T-helper 1 cell (primary cell): Measurements from ENCODE around the gene KIF3C.
A peak's percentile ranks its signal among the peaks of the same experiment; 100 is the strongest.
"Not testable (repeated sequence)": the region's sequence is repeated elsewhere in the genome, so short reads cannot be mapped to it uniquely, and the experiment has no call there.

Experiments used
- DNase-seq, 5 donors: peaks; one replicate each; pipeline ENCODE4 v3.0.0-alpha.2; 2012 to 2020

KIF3C gene

DNA sequence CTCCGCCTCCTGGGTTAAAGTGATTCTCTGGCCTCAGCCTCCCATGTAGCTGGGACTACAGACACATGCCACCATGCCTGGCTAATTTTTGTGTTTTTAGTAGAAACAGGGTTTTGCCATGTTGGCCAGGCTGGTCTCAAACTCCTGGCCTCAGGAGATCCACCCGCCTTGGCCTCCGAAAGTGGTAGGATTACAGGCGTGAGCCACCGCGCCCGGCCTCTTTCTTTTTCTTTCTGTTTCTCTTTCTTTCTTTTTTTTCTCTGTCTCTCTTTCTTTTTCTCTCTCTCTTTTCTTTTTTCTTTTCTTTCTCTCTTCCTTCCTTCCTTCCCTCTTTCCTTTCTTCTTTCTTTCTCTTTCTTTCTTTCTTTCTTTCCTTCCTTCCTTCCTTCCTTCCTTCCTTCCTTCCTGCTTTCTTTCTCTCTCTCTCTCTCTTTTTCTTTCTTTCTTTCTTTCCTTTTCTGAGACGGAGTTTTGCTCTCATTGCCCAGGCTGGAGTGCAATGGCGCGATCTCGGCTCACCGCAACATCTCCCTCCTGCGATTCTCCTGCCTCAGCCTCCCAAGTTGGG lies 16.6 kb upstream of the KIF3C start:
- not testable (repeated sequence) for DNase-seq

DNA sequence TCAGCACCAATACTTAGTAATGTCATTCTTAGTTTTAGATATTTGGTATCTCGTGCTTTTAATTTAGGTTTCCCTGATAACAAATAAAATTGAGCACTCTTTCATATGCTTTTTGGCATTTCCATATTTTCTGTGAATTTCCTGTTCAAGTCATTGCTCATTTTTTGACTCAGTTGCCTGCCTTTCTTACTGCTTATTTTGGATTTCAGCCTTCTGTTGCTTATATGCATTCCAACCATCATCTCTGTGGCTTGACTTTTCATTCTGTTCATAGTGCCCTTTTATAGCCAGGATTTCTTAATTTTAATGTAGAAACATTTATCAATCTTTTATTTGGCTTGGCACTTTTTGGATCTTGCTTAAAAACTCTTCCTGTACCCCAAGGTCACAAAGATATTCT lies 14.5 kb upstream of the KIF3C start:
- DNase-seq = no peak

DNA sequence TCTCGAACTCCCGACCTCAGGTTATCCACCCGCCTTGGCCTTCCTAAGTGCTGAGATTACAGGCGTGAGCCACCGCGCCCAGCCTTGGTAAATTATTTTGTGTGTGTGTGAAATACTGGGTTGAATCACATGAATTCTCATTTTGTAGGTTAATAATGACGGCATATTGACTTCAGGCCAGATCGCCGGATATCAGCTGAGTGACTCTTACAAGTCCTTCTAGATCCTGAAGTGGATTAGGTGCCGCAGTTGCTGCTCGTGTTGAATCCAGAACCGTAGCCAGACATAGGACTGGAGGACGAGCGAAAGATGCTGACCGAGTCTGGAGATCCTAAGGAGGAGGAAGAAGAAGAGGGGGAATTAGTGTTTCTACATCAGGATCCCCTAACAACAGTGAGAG lies 12.2 kb upstream of the KIF3C start:
- no peak for DNase-seq

DNA sequence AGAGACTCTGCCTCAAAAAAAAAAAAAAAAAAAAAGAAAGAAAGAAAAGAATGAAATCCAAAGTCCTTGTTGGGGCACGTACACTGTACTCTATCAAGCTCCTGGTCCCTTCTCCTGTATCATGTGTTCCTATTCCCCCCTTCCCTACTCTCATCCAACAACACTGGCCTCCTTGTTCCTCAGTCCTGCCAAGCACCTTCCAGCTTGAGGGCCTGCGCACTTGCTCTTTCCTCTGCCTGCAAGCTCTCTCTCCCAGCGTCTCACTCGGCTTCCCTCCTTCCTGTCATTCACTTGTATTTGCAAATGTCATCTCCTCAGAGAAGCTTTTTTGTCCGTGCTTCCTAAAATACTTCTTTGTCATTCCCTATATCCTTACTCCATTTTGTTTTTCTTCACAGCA lies 10.8 kb upstream of the KIF3C start:
- DNase-seq = no peak

DNA sequence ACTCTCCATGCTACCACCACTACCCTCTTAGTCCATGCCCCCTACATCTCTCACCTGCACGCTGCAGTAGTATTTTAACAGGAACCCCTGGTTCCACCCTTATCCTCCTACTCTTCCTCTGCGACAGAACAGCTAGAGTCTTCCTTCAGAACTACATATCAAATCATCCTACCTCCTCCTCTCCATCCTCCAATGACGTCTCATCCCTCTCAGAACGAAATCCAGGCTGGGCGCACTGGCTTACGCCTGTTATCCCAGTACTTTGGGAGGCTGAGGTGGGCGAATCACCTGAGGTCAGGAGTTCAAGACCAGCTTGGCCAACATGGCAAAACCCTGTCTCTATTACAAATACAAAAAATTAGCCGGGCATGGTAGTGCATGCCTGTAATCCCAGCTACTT lies 10.3 kb upstream of the KIF3C start:
- DNase-seq = no peak

DNA sequence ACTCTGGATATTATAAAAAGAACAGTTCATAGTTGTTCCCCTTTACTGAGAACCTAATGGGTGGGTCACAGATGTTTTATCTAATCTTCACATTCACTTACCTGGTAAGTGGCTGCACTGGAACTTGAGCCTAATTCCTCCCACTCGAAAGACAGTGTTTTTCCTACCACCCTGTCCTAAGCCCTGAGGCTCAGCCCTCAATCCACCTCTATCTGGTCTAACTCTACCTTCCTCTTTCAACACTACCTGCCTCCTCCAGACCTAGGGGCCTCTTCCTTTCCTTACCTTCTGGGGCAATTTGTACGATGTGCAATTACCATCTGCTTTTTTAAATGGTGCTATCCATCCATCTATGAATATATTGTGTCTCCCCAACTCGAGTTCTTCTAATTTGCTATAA lies 9.7 kb upstream of the KIF3C start:
- no peak for DNase-seq

DNA sequence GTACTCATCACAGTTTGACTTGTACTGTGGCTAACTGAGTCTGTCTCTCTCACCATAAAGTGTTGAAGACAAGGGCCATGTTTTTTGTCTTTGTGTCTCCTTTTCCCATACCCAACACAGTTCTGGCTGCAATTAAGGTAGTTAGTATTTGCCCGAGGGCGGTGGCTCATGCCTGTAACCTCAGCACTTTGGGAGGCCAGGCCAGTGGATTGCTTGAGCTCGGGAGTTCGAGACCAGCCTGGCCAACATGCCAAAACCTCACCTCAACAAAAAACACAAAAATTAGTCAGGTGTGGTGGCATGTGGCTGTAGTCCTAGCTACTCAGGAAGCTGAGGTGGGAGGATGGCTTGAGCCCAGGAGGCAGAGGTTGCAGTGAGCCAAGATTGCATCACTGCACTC lies 6.9 kb upstream of the KIF3C start:
- DNase-seq = no peak

DNA sequence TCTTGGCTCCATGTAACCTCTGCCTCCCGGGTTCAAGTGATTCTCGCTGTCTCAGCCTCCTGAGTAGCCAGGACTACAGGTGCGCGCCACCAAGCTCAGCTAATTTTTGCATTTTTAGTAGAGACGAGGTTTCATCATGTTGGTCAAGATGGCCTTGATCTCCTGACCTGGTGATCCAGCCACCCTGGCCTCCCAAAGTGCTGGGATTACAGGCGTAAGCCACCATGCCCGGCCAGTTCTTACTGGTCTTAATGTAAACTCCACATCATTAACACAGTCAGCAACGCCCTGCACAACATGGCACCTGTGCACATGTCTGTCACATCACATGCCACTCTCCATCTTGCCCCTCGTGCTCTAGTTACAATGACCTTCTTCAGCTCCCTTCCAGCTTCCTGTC lies 5.8 kb upstream of the KIF3C start:
- DNase-seq = no peak

DNA sequence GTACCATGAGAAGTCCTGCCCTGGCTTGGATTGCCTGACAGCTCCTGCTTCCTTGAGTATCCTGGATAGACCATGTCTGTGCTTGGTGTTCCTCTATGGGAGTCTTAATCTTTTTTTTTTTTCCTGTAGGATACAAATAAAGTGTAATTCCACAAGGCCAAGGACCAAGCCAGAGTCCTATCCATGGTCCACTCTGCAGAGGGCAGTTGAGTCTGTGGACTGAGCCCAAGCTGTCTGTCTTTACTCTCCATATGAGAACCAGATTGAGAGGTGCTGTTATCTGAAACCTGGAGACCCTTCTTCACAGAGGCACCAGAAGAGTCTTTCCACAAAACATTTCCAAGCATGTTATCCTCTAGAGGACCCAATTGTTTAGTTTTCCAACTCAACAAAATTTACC lies 1.4 kb upstream of the KIF3C start:
- no peak for DNase-seq

DNA sequence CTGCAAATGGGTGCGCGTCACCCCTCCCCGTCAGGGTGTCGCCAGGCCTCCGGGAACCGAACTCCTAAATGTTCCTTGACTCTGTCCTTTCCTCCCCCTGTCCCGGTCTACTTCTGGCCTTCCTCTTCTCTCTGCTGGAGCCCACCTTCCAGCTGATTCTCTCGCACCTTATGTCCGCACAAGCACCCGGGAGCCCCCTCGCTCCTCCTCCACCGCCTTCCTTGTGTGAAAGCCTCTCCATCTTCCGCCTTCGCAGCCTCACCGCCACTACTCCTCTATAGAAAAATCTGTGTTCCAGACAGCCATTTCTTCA lies 627 bp upstream of the KIF3C start:
- no peak for DNase-seq

DNA sequence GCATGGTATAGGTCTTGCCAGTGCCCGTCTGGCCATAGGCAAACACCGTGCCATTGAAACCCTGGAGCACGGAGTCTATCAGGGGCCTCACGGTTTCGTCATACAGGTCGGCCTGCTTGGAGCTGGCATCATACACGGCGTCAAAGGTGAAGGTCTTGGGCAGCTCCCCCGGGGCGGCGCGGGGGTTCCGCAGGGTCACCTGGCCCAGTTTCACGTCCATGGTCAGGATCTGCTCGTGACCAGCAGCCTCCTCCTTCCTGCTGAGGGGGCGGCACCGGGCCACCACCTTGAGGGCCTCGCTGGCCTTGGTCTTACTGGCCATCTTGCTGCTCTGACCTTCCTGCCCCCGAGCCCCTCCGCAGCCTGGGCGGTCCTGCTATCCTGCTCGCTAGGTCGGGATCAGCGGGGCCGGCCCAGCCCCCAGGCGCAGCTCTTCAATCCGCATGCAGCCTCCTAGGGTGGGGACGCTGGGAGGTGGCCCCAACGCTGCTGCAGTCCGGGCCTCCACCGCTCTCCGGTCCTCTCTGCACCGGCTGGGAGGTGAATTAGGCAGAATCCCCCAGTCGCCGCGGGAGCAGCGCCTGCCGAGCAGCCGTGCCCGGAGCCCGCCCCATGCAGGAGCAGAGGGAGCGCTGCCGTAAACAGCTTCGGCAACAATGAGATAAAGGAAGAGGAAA lies 563 bp downstream of the KIF3C start:
- DNase-seq = peak in 1 of 5 donors; percentile 2

DNA sequence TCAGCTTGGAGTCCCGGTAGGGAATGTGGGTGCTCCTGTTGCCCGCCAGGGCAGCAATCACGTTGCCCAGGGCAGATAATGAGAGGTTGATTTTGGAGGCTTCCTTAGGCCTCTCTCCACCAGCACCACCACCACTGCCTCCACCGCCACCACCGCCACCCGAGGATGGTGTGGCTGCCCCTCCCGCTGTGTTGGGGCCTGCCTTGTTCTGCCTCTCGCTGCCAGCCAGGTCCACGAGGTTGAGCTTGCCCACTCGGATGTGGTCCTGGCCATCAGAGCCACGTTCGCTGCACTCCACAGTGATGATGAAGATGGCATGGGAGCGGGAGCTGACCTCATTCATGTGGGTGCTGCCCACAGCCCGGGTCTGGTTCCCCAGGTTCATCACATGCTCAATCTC lies 1.3 kb downstream of the KIF3C start:
- no peak for DNase-seq

DNA sequence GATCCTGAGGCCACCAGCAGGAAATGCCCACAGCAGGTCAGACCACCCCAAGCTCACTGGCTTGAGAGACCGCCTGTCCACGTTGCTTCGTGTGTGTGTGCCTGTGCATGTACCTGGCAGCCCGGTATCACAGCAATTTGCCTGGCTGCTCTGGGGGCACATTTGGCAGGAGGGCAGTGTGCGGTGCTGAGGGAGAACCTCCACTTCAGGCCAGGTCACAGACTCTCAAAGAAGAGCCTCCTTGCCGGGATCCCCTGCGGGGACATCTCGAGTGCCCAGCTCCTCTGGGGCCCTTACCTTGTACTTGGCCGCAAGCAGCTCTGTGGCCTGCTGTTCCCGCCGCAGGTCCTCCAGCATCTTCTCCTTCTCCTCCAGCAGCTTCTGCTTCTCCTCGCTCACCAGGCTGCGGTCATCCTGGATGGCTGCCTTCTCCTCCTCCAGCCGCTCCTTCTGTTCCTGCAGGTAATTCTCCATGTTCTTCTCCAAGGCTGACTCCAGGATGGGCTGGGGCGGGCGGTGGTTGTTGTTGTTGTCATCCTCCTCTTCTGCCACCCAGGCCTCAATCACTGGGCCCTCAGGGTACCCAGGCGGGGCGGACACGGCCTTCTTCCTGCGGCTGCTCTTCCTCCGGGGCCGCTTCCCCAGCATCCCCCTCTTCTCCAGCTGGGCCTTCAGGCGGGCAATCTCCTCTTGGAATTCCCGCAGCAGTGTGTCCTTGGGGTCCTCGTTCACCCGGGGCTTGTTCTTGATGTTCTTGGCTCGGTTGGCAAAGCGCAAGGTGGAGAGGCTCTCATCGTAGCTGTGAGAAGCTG lies 2.0 kb downstream of the KIF3C start:
- no peak for DNase-seq

DNA sequence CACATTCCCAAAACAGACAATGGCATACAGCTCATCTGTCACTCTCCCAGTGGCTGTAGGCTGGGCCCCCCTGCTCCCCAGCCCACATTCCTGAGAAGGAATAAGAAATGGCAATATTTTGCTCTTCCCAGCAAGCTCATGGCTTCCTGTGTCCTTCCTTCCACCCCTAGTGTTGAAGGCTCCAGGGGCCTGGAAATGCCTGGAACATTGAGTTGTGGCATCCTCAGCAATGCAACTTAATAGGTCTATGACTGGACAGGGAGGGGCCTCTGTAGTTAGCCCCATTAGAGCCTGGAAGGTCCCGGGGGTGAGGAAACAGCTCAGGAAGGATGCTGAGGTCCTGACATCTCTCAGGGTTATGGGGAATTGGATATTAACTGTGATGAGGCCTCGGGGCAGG lies 3.3 kb downstream of the KIF3C start:
- DNase-seq = no peak

DNA sequence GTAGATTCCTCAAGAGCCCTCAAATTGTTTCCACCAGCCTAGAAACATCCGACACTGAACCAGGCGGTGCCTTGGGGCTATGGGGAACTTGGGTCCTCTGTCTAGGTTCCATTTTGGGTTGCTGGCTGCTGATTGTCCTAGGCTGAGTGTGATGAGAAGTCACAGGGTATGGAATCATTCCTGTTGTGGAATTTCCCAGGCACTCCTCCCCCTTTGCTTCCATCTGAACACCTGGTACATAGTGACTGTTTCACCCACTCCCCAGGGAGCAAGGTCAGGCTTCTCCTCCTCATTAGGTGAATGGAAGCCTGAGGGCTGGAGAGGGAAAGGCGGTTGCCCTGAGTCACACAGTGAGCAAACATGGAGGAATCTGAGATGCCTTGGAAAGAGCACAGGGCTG lies 4.5 kb downstream of the KIF3C start:
- no peak for DNase-seq

DNA sequence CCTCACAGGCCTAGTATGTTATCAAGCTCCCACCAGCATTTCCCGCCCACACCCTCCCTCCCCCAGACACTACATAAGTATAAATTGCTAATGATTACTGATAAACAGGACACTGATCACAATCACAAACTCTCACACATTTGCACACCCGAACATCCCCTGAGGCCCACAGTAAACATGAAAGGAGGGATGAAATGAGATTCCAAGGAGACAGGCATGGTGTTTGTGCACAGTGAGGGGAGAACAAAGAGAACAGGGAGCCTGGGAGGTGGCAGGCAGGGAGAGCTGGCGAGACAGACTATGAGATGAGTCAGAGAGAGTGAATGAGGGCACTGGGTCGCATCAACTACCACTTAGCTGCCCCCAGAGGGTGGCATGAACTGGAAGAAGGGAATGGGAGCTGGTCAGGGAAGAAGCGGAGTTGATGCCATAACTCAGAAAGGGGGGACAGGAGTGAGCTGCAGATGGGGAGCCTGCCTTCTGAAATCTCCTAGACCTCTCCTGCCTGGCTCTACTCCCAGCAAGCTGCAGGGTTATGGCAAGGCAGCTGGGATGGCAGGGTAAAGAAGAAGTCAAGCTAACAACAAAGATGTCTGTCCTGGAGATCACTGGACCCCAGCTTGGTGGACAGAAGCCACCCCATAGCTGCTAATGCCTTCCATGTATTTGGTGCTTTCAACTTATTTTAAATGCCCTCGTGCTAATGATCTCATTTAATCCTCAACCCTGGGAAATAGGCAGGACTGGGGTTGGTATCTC lies 5.1 kb downstream of the KIF3C start:
- no peak for DNase-seq

DNA sequence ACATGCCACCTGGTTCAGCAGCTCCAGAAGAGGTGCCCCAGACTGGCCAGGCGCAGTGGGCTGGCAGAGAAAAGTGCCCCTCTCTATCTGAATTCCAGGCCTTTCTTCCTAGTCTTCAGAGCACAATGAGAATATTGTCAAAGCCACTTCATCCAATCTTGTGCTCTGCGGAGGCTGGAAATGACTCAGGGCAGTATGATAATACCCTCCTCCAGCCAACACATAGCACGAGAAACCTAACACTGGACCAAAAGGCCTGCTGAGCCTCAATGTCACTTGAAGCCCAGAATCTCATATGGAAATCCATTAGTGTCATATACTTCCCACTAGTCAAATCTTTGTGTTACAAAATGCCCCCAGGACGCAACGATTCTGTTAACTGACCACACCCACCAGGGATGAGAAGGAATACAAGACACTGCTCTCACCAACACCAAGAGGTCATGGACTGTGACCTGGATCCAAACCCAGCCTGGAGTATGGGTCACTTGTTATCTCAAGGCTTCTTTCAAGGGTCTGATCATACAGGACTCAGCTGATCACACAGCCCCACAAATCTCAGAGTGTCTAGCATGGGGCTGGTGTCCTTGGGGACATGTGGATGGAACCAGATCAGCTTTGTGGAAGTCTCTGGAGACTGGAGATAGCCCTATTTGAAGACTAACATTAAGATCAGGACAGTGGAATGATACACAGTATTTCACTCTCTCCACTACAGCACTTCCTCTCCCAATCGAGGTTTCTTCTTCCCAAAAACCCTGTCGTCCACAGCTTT lies 10.1 kb downstream of the KIF3C start:
- DNase-seq = no peak

DNA sequence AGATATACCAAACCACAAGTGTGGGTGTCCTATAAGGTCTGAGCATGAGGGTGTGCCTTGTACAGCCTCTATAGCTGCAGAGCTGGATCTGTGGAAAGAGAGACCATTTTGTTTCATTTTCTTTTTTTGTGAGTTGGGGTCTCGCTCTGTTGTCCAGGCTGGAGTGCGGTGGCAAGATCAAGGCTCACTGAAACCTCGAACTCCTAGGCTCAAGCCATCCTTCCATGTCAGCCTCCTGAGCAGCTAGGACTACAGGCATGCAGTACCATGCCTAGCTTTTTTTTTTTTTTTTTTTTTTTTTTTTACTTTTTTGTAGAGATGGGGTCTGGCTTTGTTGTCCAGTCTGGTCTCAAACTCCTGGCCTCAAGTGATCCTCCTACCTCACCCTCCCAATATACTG lies 10.7 kb downstream of the KIF3C start:
- no peak for DNase-seq

DNA sequence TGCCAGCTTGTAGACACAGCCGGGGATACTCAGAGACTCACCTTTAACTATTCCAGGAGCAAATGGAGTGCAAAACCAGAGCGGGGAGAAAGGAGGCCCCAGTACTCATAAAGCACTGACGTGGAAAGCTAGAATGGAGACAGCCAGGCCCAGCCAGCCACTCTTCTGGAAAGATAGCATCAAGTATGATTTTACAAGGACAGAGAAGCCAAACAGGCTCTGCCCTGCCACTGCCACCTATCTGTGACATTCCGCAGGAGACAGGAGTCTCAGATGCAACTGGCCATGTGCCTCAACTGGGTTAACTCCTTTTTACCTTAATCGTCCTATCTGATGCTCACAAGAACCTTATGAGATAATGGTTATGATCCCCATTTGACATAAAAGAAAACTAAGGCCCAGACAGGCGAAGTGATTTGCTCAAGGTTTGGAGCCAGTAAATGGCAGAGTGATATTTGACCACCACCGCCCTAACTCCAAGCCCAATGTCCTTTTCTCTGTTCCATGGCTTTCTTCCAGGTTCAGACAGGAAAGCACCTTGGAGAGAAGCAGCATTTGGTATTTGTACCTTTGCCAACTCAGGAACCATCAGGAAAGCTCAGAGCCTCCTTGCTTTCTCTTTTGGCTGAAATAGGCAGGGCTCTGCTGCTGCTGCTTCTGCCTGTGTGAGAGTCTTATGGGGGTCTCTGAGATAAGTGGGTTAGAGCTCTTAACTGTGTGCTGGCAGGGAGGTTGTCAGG lies 15.6 kb downstream of the KIF3C start:
- no peak for DNase-seq

DNA sequence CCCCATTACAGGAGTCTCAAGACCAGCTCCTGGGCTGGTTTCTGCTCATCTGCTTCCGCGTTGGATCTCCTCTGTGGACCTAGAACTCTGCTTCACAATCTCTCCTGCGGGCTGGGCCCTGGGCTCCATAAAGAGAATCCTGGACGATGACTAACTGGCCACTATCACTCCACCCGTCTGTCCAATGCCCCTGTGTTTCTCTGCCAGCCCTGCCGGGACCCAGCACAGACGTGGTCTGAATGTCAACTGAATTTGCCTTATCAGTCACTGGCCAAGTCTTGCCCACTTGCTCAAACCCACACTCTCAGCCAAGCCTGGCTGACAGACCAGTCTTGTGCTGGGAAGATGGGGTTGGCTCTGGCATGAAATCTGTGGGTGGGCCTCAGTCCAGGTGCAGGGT lies 17.4 kb downstream of the KIF3C start:
- DNase-seq = no peak

DNA sequence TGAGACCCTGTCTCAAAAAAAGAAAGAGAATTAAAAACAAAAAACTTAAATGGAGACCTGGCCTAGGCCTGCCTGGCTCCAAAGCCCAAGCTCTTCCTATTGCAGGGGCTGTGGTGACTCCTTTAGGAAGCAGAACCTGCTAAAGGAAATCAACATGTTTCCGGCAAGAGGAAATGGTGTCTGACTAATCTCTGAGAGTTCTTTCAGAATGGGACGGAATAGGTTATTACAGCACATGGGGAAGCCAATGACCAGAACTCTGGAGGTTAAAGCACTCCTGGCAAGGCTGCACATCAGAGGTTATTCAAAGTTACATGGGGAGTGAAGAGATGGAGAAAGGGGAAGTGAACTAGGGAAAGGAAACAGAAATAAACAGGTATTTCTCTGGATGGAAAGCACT lies 21.4 kb downstream of the KIF3C start:
- DNase-seq = peak in 1 of 5 donors; percentile 34

DNA sequence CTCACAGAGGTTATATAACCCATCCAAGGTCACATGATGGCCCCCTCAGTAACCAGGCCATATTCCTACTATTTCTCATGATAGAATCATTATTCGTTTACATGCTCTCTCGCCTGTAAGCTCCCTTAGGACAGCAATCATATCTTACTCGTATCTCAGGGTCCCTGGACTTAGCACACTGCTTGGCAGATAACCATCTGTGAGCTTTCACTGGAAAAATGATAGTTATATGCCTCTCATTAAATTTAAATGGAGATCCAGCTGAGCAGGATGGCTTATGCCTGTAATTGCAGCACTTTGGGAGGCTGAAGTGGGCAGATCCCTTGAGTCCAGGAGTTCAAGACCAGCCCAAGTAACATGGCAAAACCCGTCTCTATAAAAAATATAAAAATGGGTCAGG lies 21.9 kb downstream of the KIF3C start:
- no peak for DNase-seq
